Measurements from ENCODE around the gene DDX5. TPM values are rescaled to one million over a fixed set of nuclear protein-coding genes. Genes with fewer than 3 reads are reported as not detected.

DDX5 gene
- polyA plus RNA-seq, 2 of the 4 experiments (the other 2 are of a cell fraction): 841 to 1,011 TPM

GRCh38 chr17:64502809-64503208 is 3.3 kb downstream of the DDX5 start:
- Histone ChIP-seq H3K4me2 (no peak overlapping the region; the same call in 2 of the 3 replicates), H3K4me3 (no peak overlapping the region), H3K9me3 (no peaks in the 10 kb centered on the region), H3K4me1 (peaks cover 56% of the 10 kb centered on the region), H3K27ac (no peak overlapping the region)
- TF ChIP-seq TFCP2L1 (CRISPR knock-in tag; IDR thresholded peaks at IDR 0.05) (no peak), HEYL (CRISPR knock-in tag; IDR thresholded peaks at IDR 0.05) (no peak), ZC3H11A (IDR thresholded peaks at IDR 0.05) (no peak), RNF2 (IDR thresholded peaks at IDR 0.05; ENCODE audit: borderline replicate concordance, low read depth) (no peak), CTCF (IDR thresholded peaks at IDR 0.05) (no peak), FOSB (CRISPR knock-in tag; IDR thresholded peaks at IDR 0.05) (no peak), RAD21 (conservative IDR thresholded peaks at IDR 0.05 in 1 of 2, IDR thresholded peaks at IDR 0.05 in 1 of 2) (no peak), MAFK (IDR thresholded peaks at IDR 0.05; ENCODE audit: partially characterized antibody) (no peak), REST (IDR thresholded peaks at IDR 0.05) (peak; percentile 30), CBX2 (IDR thresholded peaks at IDR 0.05; ENCODE audit: borderline replicate concordance, low read depth) (no peak), E2F6 (IDR thresholded peaks at IDR 0.05; ENCODE audit: borderline replicate concordance, low read depth) (no peak), HOXB13 (CRISPR knock-in tag; IDR thresholded peaks at IDR 0.05; ENCODE audit: low read depth) (no peak), SMC3 (IDR thresholded peaks at IDR 0.05) (no peak), ZFP36 (IDR thresholded peaks at IDR 0.05; ENCODE audit: borderline replicate concordance, partially characterized antibody) (no peak), HMGXB4 (CRISPR knock-in tag; IDR thresholded peaks at IDR 0.05; ENCODE audit: borderline replicate concordance) (0 out of 2 replicates have a peak, but pooled peaks have one; percentile 15), CEBPB (IDR thresholded peaks at IDR 0.05) (no peak), CHD2 (IDR thresholded peaks at IDR 0.05; ENCODE audit: low read length, partially characterized antibody) (no peak)
- ATAC-seq: no peak
- WGBS (ENCODE audit: missing lambda C conversion rate): 94% methylated on average over 2 of the region's 2 CpGs
- no peak for DNase-seq (ENCODE audit: low read depth in 1 of 2, low spot score in 1 of 2)
- ChIA-PET CTCF (interaction anchor here (1.8 to 2.1 kb wide), 2 partner anchors 10 to 83 kb away, joined by 6 to 10 read pairs; no protein-coding TSS in a partner anchor), POLR2A (no interaction called here)
- no peak for FAIRE-seq

GRCh38 chr17:64502021-64502420 is 4.1 kb downstream of the DDX5 start:
- ChIA-PET POLR2A (interaction anchor here (0.9 kb wide), 1 partner anchor 160 kb away, joined by 3 read pairs; the partner anchor contains the start of gene SMURF2), CTCF (interaction anchor here (0.6 to 2.1 kb wide), 3 partner anchors 9 to 1078 kb away, joined by 3 to 10 read pairs (median 6); no protein-coding TSS in a partner anchor)
- WGBS (ENCODE audit: missing lambda C conversion rate): 93% methylated on average over 3 of the region's 3 CpGs
- Histone ChIP-seq H3K9me3 (no peaks in the 10 kb centered on the region), H3K4me3 (no peak overlapping the region), H3K27ac (no peak overlapping the region), H3K4me1 (peaks cover 62% of the 10 kb centered on the region), H3K4me2 (no peak overlapping the region)
- DNase-seq (ENCODE audit: low read depth in 1 of 2, low spot score in 1 of 2) (no peak), FAIRE-seq (no peak), ATAC-seq (no peak)
- TF ChIP-seq CHD2 (IDR thresholded peaks at IDR 0.05; ENCODE audit: low read length, partially characterized antibody) (no peak), FOXS1 (CRISPR knock-in tag; IDR thresholded peaks at IDR 0.05) (no peak), JUN (IDR thresholded peaks at IDR 0.05) (no peak), MAX (IDR thresholded peaks at IDR 0.05) (no peak), GATA3 (IDR thresholded peaks at IDR 0.05; ENCODE audit: borderline replicate concordance) (no peak), CBX2 (IDR thresholded peaks at IDR 0.05; ENCODE audit: borderline replicate concordance, low read depth) (no peak), FOSL2 (IDR thresholded peaks at IDR 0.05) (no peak), FOSL2 (CRISPR knock-in tag; IDR thresholded peaks at IDR 0.05) (no peak), FOSB (CRISPR knock-in tag; IDR thresholded peaks at IDR 0.05) (no peak), EHMT2 (IDR thresholded peaks at IDR 0.05; ENCODE audit: low read depth) (no peak), MYC (IDR thresholded peaks at IDR 0.05; ENCODE audit: borderline replicate concordance, low read length) (no peak), ATOH8 (CRISPR knock-in tag; IDR thresholded peaks at IDR 0.05; ENCODE audit: low read depth) (no peak), KDM5A (IDR thresholded peaks at IDR 0.05) (no peak), POLR2A (IDR thresholded peaks at IDR 0.05; ENCODE audit: low read length) (no peak), EHF (CRISPR knock-in tag; IDR thresholded peaks at IDR 0.05) (no peak), ZNF302 (CRISPR knock-in tag; IDR thresholded peaks at IDR 0.05) (no peak)

All from A549 (cell line).